ENCODE data around the gene NDUFAF2. TPM values are rescaled to one million over a fixed set of nuclear protein-coding genes. Genes with fewer than 3 reads are reported as not detected.
"Not testable (repeated sequence)": the region's sequence is repeated elsewhere in the genome, so short reads cannot be mapped to it uniquely, and the experiment has no call there.

NDUFAF2 gene
- total RNA-seq, 1 donor from 2014 or later: 13.9 TPM

GRCh38 chr5:61085885-61086284 lies 140.9 kb downstream of the NDUFAF2 start:
- Mint-ChIP-seq H3K9me3 (ENCODE audit: unreplicated experiment) (no peaks in the 10 kb centered on the region), H3K4me1 (ENCODE audit: unreplicated experiment) (no peaks in the 10 kb centered on the region), H3K36me3 (ENCODE audit: low read depth, unreplicated experiment) (no peaks in the 10 kb centered on the region), H3K27me3 (ENCODE audit: unreplicated experiment) (no peaks in the 10 kb centered on the region), H3K27ac (ENCODE audit: unreplicated experiment) (no peak overlapping the region), H3K4me3 (ENCODE audit: unreplicated experiment) (no peak overlapping the region)
- TF ChIP-seq CTCF (IDR thresholded peaks at IDR 0.05; ENCODE audit: unreplicated experiment): no peak
- no peak for DNase-seq (ENCODE audit: low spot score)

- Mint-ChIP-seq H3K27ac (ENCODE audit: unreplicated experiment) (no peak overlapping the region), H3K4me1 (ENCODE audit: unreplicated experiment) (peaks cover 7% of the 10 kb centered on the region), H3K36me3 (ENCODE audit: low read depth, unreplicated experiment) (no peaks in the 10 kb centered on the region), H3K27me3 (ENCODE audit: unreplicated experiment) (no peaks in the 10 kb centered on the region), H3K4me3 (ENCODE audit: unreplicated experiment) (no peak overlapping the region), H3K9me3 (ENCODE audit: unreplicated experiment) (peaks cover 6% of the 10 kb centered on the region)
- TF ChIP-seq CTCF (IDR thresholded peaks at IDR 0.05; ENCODE audit: unreplicated experiment): no peak
- no peak for DNase-seq (ENCODE audit: low spot score)
These were observed 142.9 kb downstream of the NDUFAF2 start for GRCh38 chr5:61087921-61088320.

GRCh38 chr5:61089351-61089750 lies 144.3 kb downstream of the NDUFAF2 start:
- no peak overlapping the region for H3K27ac Mint-ChIP-seq (ENCODE audit: unreplicated experiment)
- H3K27me3 Mint-ChIP-seq (ENCODE audit: unreplicated experiment): no peaks in the 10 kb centered on the region
- H3K9me3 Mint-ChIP-seq (ENCODE audit: unreplicated experiment): peaks cover 6% of the 10 kb centered on the region
- H3K4me3 Mint-ChIP-seq (ENCODE audit: unreplicated experiment): no peak overlapping the region
- H3K4me1 Mint-ChIP-seq (ENCODE audit: unreplicated experiment): peaks cover 10% of the 10 kb centered on the region
- no peak for DNase-seq (ENCODE audit: low spot score)
- H3K36me3 Mint-ChIP-seq (ENCODE audit: low read depth, unreplicated experiment): no peaks in the 10 kb centered on the region
- TF ChIP-seq CTCF (IDR thresholded peaks at IDR 0.05; ENCODE audit: unreplicated experiment): no peak

GRCh38 chr5:61093046-61093771 lies 148.2 kb downstream of the NDUFAF2 start:
- H3K4me3 Mint-ChIP-seq (ENCODE audit: unreplicated experiment): not testable (repeated sequence)

GRCh38 chr5:61097465-61097864 lies 152.5 kb downstream of the NDUFAF2 start:
- Mint-ChIP-seq H3K27ac (ENCODE audit: unreplicated experiment) (no peak overlapping the region), H3K4me3 (ENCODE audit: unreplicated experiment) (no peak overlapping the region), H3K36me3 (ENCODE audit: low read depth, unreplicated experiment) (peaks cover 4% of the 10 kb centered on the region), H3K27me3 (ENCODE audit: unreplicated experiment) (peaks cover 1% of the 10 kb centered on the region), H3K4me1 (ENCODE audit: unreplicated experiment) (peaks cover 34% of the 10 kb centered on the region), H3K9me3 (ENCODE audit: unreplicated experiment) (no peaks in the 10 kb centered on the region)
- DNase-seq (ENCODE audit: low spot score): no peak
- TF ChIP-seq CTCF (IDR thresholded peaks at IDR 0.05; ENCODE audit: unreplicated experiment): no peak

More at GRCh38 chr5:61093046-61093771, 148.2 kb downstream of the NDUFAF2 start:
- H3K36me3 Mint-ChIP-seq (ENCODE audit: low read depth, unreplicated experiment); DNase-seq (ENCODE audit: low spot score); H3K27me3 Mint-ChIP-seq (ENCODE audit: unreplicated experiment); H3K27ac Mint-ChIP-seq (ENCODE audit: unreplicated experiment); H3K9me3 Mint-ChIP-seq (ENCODE audit: unreplicated experiment): not testable (repeated sequence)
- peaks cover 14% of the 10 kb centered on the region for H3K4me1 Mint-ChIP-seq (ENCODE audit: unreplicated experiment)

Data from endothelial cell (in vitro differentiated cells).